GM08714 (cell line): ENCODE data around the gene MRE11.
"Not testable (repeated sequence)": the region's sequence is repeated elsewhere in the genome, so short reads cannot be mapped to it uniquely, and the experiment has no call there.

Experiments used
- H3K4me3 ChIP-seq: fragments of 200-500 bp; sonication (Bioruptor generic); 2 replicates; pipeline ENCODE4 v1.5.1; 2014; ENCODE audit warnings: mild to moderate bottlenecking, low read length, inconsistent platforms
- ZNF274 ChIP-seq: IDR thresholded peaks from 2 replicates; pipeline ENCODE4 v1.6.1; 2012; ENCODE audit warnings: mild to moderate bottlenecking, low read depth, low read length

MRE11 gene

GRCh38 chr11:94379613-94380012 lies 114.0 kb downstream of the MRE11 start:
- TF ChIP-seq ZNF274: no peak
- no peak overlapping the region for H3K4me3 ChIP-seq

GRCh38 chr11:94376841-94377240 lies 116.8 kb downstream of the MRE11 start:
- H3K4me3 ChIP-seq: no peak overlapping the region
- no peak for TF ChIP-seq ZNF274

- H3K4me3 ChIP-seq: not testable (repeated sequence)
Observed at GRCh38 chr11:94370576-94370975, 123.1 kb downstream of the MRE11 start.
